ENCODE measurements around the gene LZTS3.
"Not testable (repeated sequence)": the region's sequence is repeated elsewhere in the genome, so short reads cannot be mapped to it uniquely, and the experiment has no call there.

DNA sequence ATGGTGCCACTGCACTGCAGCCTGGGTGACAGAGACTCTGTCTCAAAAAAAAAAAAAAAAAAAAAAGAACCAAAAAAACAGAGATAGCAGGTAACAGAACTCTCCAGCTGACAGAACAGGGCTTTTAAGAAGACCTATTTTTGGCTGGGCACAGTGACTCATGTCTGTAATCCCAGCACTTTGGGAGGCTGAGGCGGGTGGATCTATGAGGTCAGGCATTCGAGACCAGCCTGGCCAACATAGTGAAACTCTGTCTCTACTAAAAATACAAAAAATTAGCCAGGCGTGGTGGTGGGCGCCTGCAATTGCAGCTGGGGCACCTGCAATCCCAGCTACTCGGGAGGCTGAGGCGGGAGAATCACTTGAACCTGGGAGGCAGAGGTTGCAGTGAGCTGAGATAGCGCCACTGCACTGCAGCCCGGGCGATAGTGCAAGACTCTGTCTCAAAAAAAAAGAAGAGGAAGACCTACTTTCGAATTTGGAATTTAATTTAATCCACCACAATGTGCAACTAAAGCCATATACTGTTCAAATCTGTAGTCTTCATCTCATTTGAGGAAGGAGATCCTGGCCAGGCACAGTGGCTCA, 21.2 kb downstream of the LZTS3 start:
- TF ChIP-seq GTF2F1 (IDR thresholded peaks at IDR 0.05; ENCODE audit: borderline replicate concordance, low read depth, low read length); TBP (IDR thresholded peaks at IDR 0.05; ENCODE audit: low read depth, low read length); RFX5 (IDR thresholded peaks at IDR 0.05; ENCODE audit: borderline replicate concordance, low read depth, low read length); BACH1 (IDR thresholded peaks at IDR 0.05; ENCODE audit: low read length); TCF12 (IDR thresholded peaks at IDR 0.05; ENCODE audit: low read depth, low read length); CREB1 (IDR thresholded peaks at IDR 0.05); BRCA1 (IDR thresholded peaks at IDR 0.05; ENCODE audit: low read depth, low read length): not testable (repeated sequence)
- TF ChIP-seq, protein P1, sequence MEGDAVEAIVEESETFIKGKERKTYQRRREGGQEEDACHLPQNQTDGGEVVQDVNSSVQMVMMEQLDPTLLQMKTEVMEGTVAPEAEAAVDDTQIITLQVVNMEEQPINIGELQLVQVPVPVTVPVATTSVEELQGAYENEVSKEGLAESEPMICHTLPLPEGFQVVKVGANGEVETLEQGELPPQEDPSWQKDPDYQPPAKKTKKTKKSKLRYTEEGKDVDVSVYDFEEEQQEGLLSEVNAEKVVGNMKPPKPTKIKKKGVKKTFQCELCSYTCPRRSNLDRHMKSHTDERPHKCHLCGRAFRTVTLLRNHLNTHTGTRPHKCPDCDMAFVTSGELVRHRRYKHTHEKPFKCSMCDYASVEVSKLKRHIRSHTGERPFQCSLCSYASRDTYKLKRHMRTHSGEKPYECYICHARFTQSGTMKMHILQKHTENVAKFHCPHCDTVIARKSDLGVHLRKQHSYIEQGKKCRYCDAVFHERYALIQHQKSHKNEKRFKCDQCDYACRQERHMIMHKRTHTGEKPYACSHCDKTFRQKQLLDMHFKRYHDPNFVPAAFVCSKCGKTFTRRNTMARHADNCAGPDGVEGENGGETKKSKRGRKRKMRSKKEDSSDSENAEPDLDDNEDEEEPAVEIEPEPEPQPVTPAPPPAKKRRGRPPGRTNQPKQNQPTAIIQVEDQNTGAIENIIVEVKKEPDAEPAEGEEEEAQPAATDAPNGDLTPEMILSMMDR (IDR thresholded peaks at IDR 0.05; ENCODE audit: control extremely low read depth in 1 of 3, insufficient read depth in 1 of 3, low read depth in 1 of 3, low read length in 3 of 3) = not testable (repeated sequence)
- TF ChIP-seq, protein P2, sequence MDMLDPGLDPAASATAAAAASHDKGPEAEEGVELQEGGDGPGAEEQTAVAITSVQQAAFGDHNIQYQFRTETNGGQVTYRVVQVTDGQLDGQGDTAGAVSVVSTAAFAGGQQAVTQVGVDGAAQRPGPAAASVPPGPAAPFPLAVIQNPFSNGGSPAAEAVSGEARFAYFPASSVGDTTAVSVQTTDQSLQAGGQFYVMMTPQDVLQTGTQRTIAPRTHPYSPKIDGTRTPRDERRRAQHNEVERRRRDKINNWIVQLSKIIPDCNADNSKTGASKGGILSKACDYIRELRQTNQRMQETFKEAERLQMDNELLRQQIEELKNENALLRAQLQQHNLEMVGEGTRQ (IDR thresholded peaks at IDR 0.05; ENCODE audit: low read length) = not testable (repeated sequence)
- TF ChIP-seq, protein P3, sequence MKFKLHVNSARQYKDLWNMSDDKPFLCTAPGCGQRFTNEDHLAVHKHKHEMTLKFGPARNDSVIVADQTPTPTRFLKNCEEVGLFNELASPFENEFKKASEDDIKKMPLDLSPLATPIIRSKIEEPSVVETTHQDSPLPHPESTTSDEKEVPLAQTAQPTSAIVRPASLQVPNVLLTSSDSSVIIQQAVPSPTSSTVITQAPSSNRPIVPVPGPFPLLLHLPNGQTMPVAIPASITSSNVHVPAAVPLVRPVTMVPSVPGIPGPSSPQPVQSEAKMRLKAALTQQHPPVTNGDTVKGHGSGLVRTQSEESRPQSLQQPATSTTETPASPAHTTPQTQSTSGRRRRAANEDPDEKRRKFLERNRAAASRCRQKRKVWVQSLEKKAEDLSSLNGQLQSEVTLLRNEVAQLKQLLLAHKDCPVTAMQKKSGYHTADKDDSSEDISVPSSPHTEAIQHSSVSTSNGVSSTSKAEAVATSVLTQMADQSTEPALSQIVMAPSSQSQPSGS (IDR thresholded peaks at IDR 0.05; ENCODE audit: low read length) = not testable (repeated sequence)

Measured in H1 (cell line).